OCI-LY3 (cell line): ENCODE measurements around the gene MAP4.

ENCODE experiments used
- CTCF ChIP-seq: fragments of 200-600, 300-600 bp; sonication (generic); IDR thresholded peaks from 2 replicates; pipeline ENCODE4 v1.5.1; 2014; ENCODE audit warnings: antibody characterized with exemption, low read length, low read depth
- EZH2phosphoT487 ChIP-seq: fragments of 200-600 bp; shearing (Covaris generic); IDR thresholded peaks from 2 replicates; pipeline ENCODE4 v1.6.1; 2018; ENCODE audit warnings: antibody characterized with exemption, mixed run types, low read depth

- no peak for TF ChIP-seq CTCF
- TF ChIP-seq EZH2phosphoT487: no peak
These were observed 123.8 kb downstream of the MAP4 start for GRCh38 chr3:47892286-47893040.
